ENCODE measurements around the gene CD38.

- TF ChIP-seq CTCF (IDR thresholded peaks at IDR 0.05) (no peak), EZH2phosphoT487 (IDR thresholded peaks at IDR 0.05) (no peak), EZH2 (IDR thresholded peaks at IDR 0.05) (no peak)
Observed at GRCh38 chr4:15864651-15865566, 86.8 kb downstream of the CD38 start.

Data from neural progenitor cell (in vitro differentiated cells).